Mesenchymal stem cell (in vitro differentiated cells and primary cell): ENCODE data around the gene MFAP2.

ENCODE experiments used
- DNase-seq: peaks from one replicate; pipeline ENCODE4 v3.0.0-alpha.2; 2013
- H2AFZ ChIP-seq: one replicate; pipeline ENCODE4 v1.6.1; 2013; ENCODE audit warnings: low read depth, mild to moderate bottlenecking, control low read depth, inconsistent platforms, low read length, moderate library complexity
- H2AK5ac ChIP-seq: 2 replicates; pipeline ENCODE4 v1.6.1; 2013; ENCODE audit warnings: low read length, moderate library complexity, mild to moderate bottlenecking, inconsistent platforms; ENCODE audit not compliant: severe bottlenecking
- H2BK120ac ChIP-seq: one replicate; pipeline ENCODE4 v1.6.1; 2013; ENCODE audit warnings: low read depth, mild to moderate bottlenecking, inconsistent platforms, low read length, moderate library complexity
- H2BK12ac ChIP-seq, 2 experiments: one replicate each; pipeline ENCODE4 v1.6.1; 2013; ENCODE audit warnings: inconsistent platforms in 2 of 2, low read length in 2 of 2, mild to moderate bottlenecking in 2 of 2, moderate library complexity in 2 of 2, control low read depth in 1 of 2
- H2BK15ac ChIP-seq: one replicate; pipeline ENCODE4 v1.6.1; 2013; ENCODE audit warnings: mild to moderate bottlenecking, low read depth, inconsistent platforms; ENCODE audit not compliant: poor library complexity, severe bottlenecking
- H2BK5ac ChIP-seq: 2 replicates; pipeline ENCODE4 v1.6.1; 2013; ENCODE audit warnings: low read depth, mild to moderate bottlenecking, low read length, control low read depth, inconsistent platforms; ENCODE audit not compliant: poor library complexity, severe bottlenecking
- H3K14ac ChIP-seq, 2 experiments: one replicate each; pipeline ENCODE4 v1.6.1; 2013; ENCODE audit warnings: inconsistent platforms in 2 of 2, low read length in 2 of 2, control low read depth in 1 of 2, mild to moderate bottlenecking in 1 of 2, moderate library complexity in 1 of 2
- H3K18ac ChIP-seq, 2 experiments: one replicate each; pipeline ENCODE4 v1.6.1; 2013; ENCODE audit warnings: inconsistent platforms in 2 of 2, low read length in 2 of 2, control low read depth in 1 of 2, low read depth in 1 of 2, mild to moderate bottlenecking in 1 of 2
- H3K23ac ChIP-seq, 2 experiments: one replicate each; pipeline ENCODE4 v1.6.1; 2013; ENCODE audit warnings: inconsistent platforms in 2 of 2, low read length in 2 of 2, mild to moderate bottlenecking in 2 of 2, moderate library complexity in 2 of 2, control low read depth in 1 of 2
- H3K27ac ChIP-seq: 2 replicates; pipeline ENCODE4 v1.5.1; 2013; ENCODE audit warnings: mild to moderate bottlenecking, moderate library complexity, low read length, control low read depth, inconsistent platforms; ENCODE audit not compliant: poor library complexity, severe bottlenecking
- H3K27me3 ChIP-seq, 2 experiments: 2 replicates each; pipeline versions ENCODE4 v1.6.1 to v1.7.0; 2013; ENCODE audit warnings: low read length in 2 of 2, mild to moderate bottlenecking in 2 of 2, moderate library complexity in 2 of 2, control low read depth in 1 of 2, inconsistent platforms in 1 of 2; ENCODE audit not compliant: control insufficient read depth in 1 of 2, insufficient read depth in 1 of 2
- H3K36me3 ChIP-seq, 2 experiments: 2 replicates each; pipeline versions ENCODE4 v1.6.1 to v1.7.0; 2013; ENCODE audit warnings: low read length in 2 of 2, control low read depth in 1 of 2, inconsistent platforms in 1 of 2, low read depth in 1 of 2, mild to moderate bottlenecking in 1 of 2; ENCODE audit not compliant: insufficient read depth in 2 of 2, control insufficient read depth in 1 of 2
- H3K4ac ChIP-seq, 2 experiments: one replicate each; pipeline ENCODE4 v1.6.1; 2013; ENCODE audit warnings: inconsistent platforms in 2 of 2, low read length in 2 of 2, mild to moderate bottlenecking in 2 of 2, moderate library complexity in 2 of 2, control low read depth in 1 of 2, low read depth in 1 of 2
- H3K4me1 ChIP-seq: 2 replicates; pipeline ENCODE4 v1.6.1; 2013; ENCODE audit warnings: low read depth, low read length, control low read depth; ENCODE audit not compliant: control insufficient read depth, insufficient read depth
- H3K4me2 ChIP-seq: 2 replicates; pipeline ENCODE4 v1.6.1; 2013; ENCODE audit warnings: low read length, mild to moderate bottlenecking, inconsistent platforms; ENCODE audit not compliant: poor library complexity, severe bottlenecking
- H3K4me3 ChIP-seq, 2 experiments: 2 replicates each; pipeline versions ENCODE4 v1.5.1 to v1.7.0; 2013; ENCODE audit warnings: low read length in 2 of 2, mild to moderate bottlenecking in 2 of 2, control low read depth in 1 of 2, low read depth in 1 of 2; ENCODE audit not compliant: insufficient read depth in 1 of 2
- H3K79me1 ChIP-seq: replicated peaks from 2 replicates; pipeline ENCODE4 v1.6.1; 2013; ENCODE audit warnings: mild to moderate bottlenecking, control low read depth, low read length, inconsistent platforms; ENCODE audit not compliant: poor library complexity, severe bottlenecking
- H3K9ac ChIP-seq: 2 replicates; pipeline ENCODE4 v1.7.0; 2013; ENCODE audit warnings: mild to moderate bottlenecking, low read length, moderate library complexity
- H3K9me3 ChIP-seq: 2 replicates; pipeline ENCODE4 v1.7.0; 2013; ENCODE audit warnings: mild to moderate bottlenecking, low read length; ENCODE audit not compliant: control insufficient read depth
- H4K8ac ChIP-seq: one replicate; pipeline ENCODE4 v1.6.1; 2013; ENCODE audit warnings: inconsistent platforms, mild to moderate bottlenecking, low read length, moderate library complexity
- H4K91ac ChIP-seq: one replicate; pipeline ENCODE4 v1.6.1; 2013; ENCODE audit warnings: mild to moderate bottlenecking, low read length, inconsistent platforms
- WGBS: methylation state at CpG from one replicate; pipeline ENCODE4 v1.1.7; 2013; ENCODE audit warnings: mixed read lengths; 5-methylcytosine and 5-hydroxymethylcytosine counted together

The MFAP2 gene

GRCh38 chr1:17021896-17022295 is 41.5 kb upstream of the MFAP2 start:
- Histone ChIP-seq H4K8ac (no peak overlapping the region), H2BK12ac (no peak overlapping the region), H2BK5ac (no peak overlapping the region), H2BK120ac (no peak overlapping the region), H3K4me3 (no peak overlapping the region), H2BK15ac (no peak overlapping the region), H2AK5ac (no peak overlapping the region), H3K23ac (no peak overlapping the region), H3K79me1 (peaks cover 12% of the 10 kb centered on the region), H3K4me1 (peaks cover 2% of the 10 kb centered on the region), H3K27ac (no peak overlapping the region), H3K4ac (no peak overlapping the region), H4K91ac (no peak overlapping the region), H3K18ac (no peak overlapping the region), H3K9me3 (no peaks in the 10 kb centered on the region), H2AFZ (no peak overlapping the region), H3K9ac (no peak overlapping the region), H3K27me3 (no peaks in the 10 kb centered on the region), H3K4me2 (no peak overlapping the region), H3K36me3 (peaks cover 59 to 94% of the 10 kb centered on the region in 2 experiments), H3K14ac (no peak overlapping the region)
- DNase-seq = no peak
- 96% methylated on average over 10 of the region's 10 CpGs for WGBS

GRCh38 chr1:17020502-17020901 is 40.1 kb upstream of the MFAP2 start:
- no peak overlapping the region for H3K14ac ChIP-seq
- H3K9ac ChIP-seq = no peak overlapping the region
- H3K4me3 ChIP-seq = no peak overlapping the region
- peaks cover 49 to 80% of the 10 kb centered on the region in 2 experiments for H3K36me3 ChIP-seq
- no peak overlapping the region for H4K91ac ChIP-seq
- no peak overlapping the region for H2BK15ac ChIP-seq
- peaks cover 9% of the 10 kb centered on the region for H3K79me1 ChIP-seq
- H3K23ac ChIP-seq = no peak overlapping the region
- H3K9me3 ChIP-seq = no peaks in the 10 kb centered on the region
- no peak overlapping the region for H3K27ac ChIP-seq
- no peak overlapping the region for H4K8ac ChIP-seq
- no peak overlapping the region for H3K18ac ChIP-seq
- peaks cover 6% of the 10 kb centered on the region for H3K4me1 ChIP-seq
- no peak overlapping the region for H2BK120ac ChIP-seq
- no peak for DNase-seq
- 100% methylated on average over 1 of the region's 2 CpGs for WGBS
- no peak overlapping the region for H3K4me2 ChIP-seq
- H2AK5ac ChIP-seq = no peak overlapping the region
- no peak overlapping the region for H2BK12ac ChIP-seq
- H2AFZ ChIP-seq = no peak overlapping the region
- no peaks in the 10 kb centered on the region for H3K27me3 ChIP-seq
- H3K4ac ChIP-seq = no peak overlapping the region
- no peak overlapping the region for H2BK5ac ChIP-seq

- 65% methylated on average over 1 of the region's 1 CpG for WGBS
- H3K27me3 ChIP-seq = no peaks in the 10 kb centered on the region
- H3K9ac ChIP-seq = no peak overlapping the region
- no peak overlapping the region for H2BK5ac ChIP-seq
- no peaks in the 10 kb centered on the region for H3K9me3 ChIP-seq
- peaks cover 42 to 64% of the 10 kb centered on the region in 2 experiments for H3K36me3 ChIP-seq
- no peak overlapping the region for H4K91ac ChIP-seq
- no peak overlapping the region for H3K4me2 ChIP-seq
- peak overlapping the region; percentile 13 for H2AK5ac ChIP-seq
- no peak overlapping the region for H4K8ac ChIP-seq
- H2BK120ac ChIP-seq = no peak overlapping the region
- H3K4me3 ChIP-seq = no peak overlapping the region
- H2BK15ac ChIP-seq = no peak overlapping the region
- H3K14ac ChIP-seq = no peak overlapping the region
- DNase-seq = no peak
- no peak overlapping the region for H2BK12ac ChIP-seq
- no peak overlapping the region for H3K4ac ChIP-seq
- H3K23ac ChIP-seq = no peak overlapping the region
- peaks cover 6% of the 10 kb centered on the region for H3K79me1 ChIP-seq
- no peak overlapping the region for H3K27ac ChIP-seq
- H3K18ac ChIP-seq = no peak overlapping the region
- H3K4me1 ChIP-seq = peaks cover 16% of the 10 kb centered on the region
- no peak overlapping the region for H2AFZ ChIP-seq
Measured at GRCh38 chr1:17018849-17019248, 38.4 kb upstream of the MFAP2 start.

GRCh38 chr1:17017435-17017834 is 37.0 kb upstream of the MFAP2 start:
- H3K18ac ChIP-seq = no peak overlapping the region
- H3K36me3 ChIP-seq = peaks cover 35 to 50% of the 10 kb centered on the region in 2 experiments
- 98% methylated on average over 5 of the region's 7 CpGs for WGBS
- no peak overlapping the region for H3K23ac ChIP-seq
- H3K14ac ChIP-seq = no peak overlapping the region
- no peak overlapping the region for H2BK120ac ChIP-seq
- no peak overlapping the region for H3K27ac ChIP-seq
- no peak overlapping the region for H2AFZ ChIP-seq
- no peak overlapping the region for H3K4ac ChIP-seq
- H3K4me3 ChIP-seq = no peak overlapping the region
- H3K4me2 ChIP-seq = no peak overlapping the region
- H2BK12ac ChIP-seq = no peak overlapping the region
- H3K79me1 ChIP-seq = peaks cover 5% of the 10 kb centered on the region
- H2BK15ac ChIP-seq = no peak overlapping the region
- no peak overlapping the region for H4K91ac ChIP-seq
- no peak overlapping the region for H2BK5ac ChIP-seq
- no peaks in the 10 kb centered on the region for H3K9me3 ChIP-seq
- no peak for DNase-seq
- H2AK5ac ChIP-seq = no peak overlapping the region
- H3K9ac ChIP-seq = no peak overlapping the region
- no peak overlapping the region for H4K8ac ChIP-seq
- peaks cover 30% of the 10 kb centered on the region for H3K4me1 ChIP-seq
- no peaks in the 10 kb centered on the region for H3K27me3 ChIP-seq
